Osteoblast (primary cell): ENCODE results near the gene KCTD1. TPM values are rescaled to one million over a fixed set of nuclear protein-coding genes. Genes with fewer than 3 reads are reported as not detected.

ENCODE experiments used
- DNase-seq: peaks from one replicate; pipeline ENCODE4 v3.0.0; 2011; ENCODE audit warnings: low spot score, mixed read lengths; ENCODE audit not compliant: insufficient read length; ENCODE audit errors: missing footprints
- H2AFZ ChIP-seq: 2 replicates; pipeline ENCODE4 v1.6.0; 2011; ENCODE audit warnings: mild to moderate bottlenecking, low read length
- H3K27ac ChIP-seq: 2 replicates; pipeline ENCODE4 v1.5.1; 2011; ENCODE audit warnings: mild to moderate bottlenecking, low read depth, low read length, moderate library complexity
- H3K27me3 ChIP-seq: 2 replicates; pipeline ENCODE4 v1.6.0; 2012; ENCODE audit warnings: mild to moderate bottlenecking, control low read depth, inconsistent platforms, low read length, moderate library complexity; ENCODE audit not compliant: insufficient read depth
- H3K36me3 ChIP-seq: 2 replicates; pipeline ENCODE4 v1.5.1; 2011; ENCODE audit warnings: mild to moderate bottlenecking, low read length, control low read depth, moderate library complexity; ENCODE audit not compliant: insufficient read depth
- H3K4me1 ChIP-seq: 2 replicates; pipeline ENCODE4 v1.5.1; 2011; ENCODE audit warnings: mild to moderate bottlenecking, low read length, control low read depth, moderate library complexity; ENCODE audit not compliant: insufficient read depth
- H3K4me2 ChIP-seq: 2 replicates; pipeline ENCODE4 v1.6.0; 2011; ENCODE audit warnings: mild to moderate bottlenecking, low read length; ENCODE audit not compliant: insufficient read depth
- H3K4me3 ChIP-seq: fragments of 200-600 bp; sonication (generic); 3 replicates; pipeline ENCODE4 v1.5.1; 2012; ENCODE audit warnings: mild to moderate bottlenecking, low read length, inconsistent platforms; ENCODE audit not compliant: insufficient read depth
- H3K79me2 ChIP-seq: 2 replicates; pipeline ENCODE4 v1.6.0; 2012; ENCODE audit warnings: mild to moderate bottlenecking, low read length, control low read depth, inconsistent platforms; ENCODE audit not compliant: insufficient read depth
- H3K9me3 ChIP-seq: 2 replicates; pipeline ENCODE4 v1.5.1; 2011; ENCODE audit warnings: low read depth, low read length, control low read depth
- H4K20me1 ChIP-seq: 2 replicates; pipeline ENCODE4 v1.6.0; 2012; ENCODE audit warnings: mild to moderate bottlenecking, low read length, control low read depth; ENCODE audit not compliant: insufficient read depth
- total RNA-seq: library from RNA; depleted of rRNA; stranded (reverse); fragments of >200 nt; gene quantifications from 2 replicates; pipeline ENCODE4 v1.2.3, GENCODE V29; 2012
- TF ChIP-seq, protein P1 (sequence below): IDR thresholded peaks from 2 replicates; pipeline ENCODE4 v1.5.1; 2011; ENCODE audit warnings: mild to moderate bottlenecking, low read depth, low read length, moderate library complexity; ENCODE audit errors: extremely low read depth

Gene KCTD1
- total RNA-seq, 1 donor: 14.8 TPM

DNA sequence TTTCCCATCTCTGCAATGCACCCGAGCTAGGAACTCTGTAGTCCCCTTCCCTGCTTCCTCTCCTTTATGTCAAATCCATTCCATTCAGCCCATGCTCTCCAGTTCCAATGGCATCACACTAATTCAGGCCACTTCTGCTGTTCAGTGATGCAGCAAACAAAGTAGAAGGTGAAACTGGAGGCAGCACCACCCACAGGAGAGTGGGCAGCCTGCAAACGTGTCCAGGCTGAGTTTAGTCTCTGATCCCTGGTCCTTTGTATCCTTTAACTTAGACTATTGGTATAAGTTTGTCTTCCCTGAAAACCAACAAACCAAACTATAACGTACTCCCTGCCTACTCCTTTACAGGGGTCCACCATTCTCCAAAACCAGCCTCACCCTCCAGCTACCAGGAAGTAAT is 14.7 kb upstream of the KCTD1 start:
- Histone ChIP-seq H3K9me3 (no peaks in the 10 kb centered on the region), H3K27me3 (peaks cover 4% of the 10 kb centered on the region), H3K27ac (no peak overlapping the region), H3K4me3 (no peak overlapping the region), H3K4me1 (no peaks in the 10 kb centered on the region), H3K79me2 (no peaks in the 10 kb centered on the region), H3K36me3 (no peaks in the 10 kb centered on the region), H4K20me1 (no peaks in the 10 kb centered on the region), H3K4me2 (no peak overlapping the region), H2AFZ (no peak overlapping the region)
- no peak for DNase-seq
- TF ChIP-seq, protein P1, sequence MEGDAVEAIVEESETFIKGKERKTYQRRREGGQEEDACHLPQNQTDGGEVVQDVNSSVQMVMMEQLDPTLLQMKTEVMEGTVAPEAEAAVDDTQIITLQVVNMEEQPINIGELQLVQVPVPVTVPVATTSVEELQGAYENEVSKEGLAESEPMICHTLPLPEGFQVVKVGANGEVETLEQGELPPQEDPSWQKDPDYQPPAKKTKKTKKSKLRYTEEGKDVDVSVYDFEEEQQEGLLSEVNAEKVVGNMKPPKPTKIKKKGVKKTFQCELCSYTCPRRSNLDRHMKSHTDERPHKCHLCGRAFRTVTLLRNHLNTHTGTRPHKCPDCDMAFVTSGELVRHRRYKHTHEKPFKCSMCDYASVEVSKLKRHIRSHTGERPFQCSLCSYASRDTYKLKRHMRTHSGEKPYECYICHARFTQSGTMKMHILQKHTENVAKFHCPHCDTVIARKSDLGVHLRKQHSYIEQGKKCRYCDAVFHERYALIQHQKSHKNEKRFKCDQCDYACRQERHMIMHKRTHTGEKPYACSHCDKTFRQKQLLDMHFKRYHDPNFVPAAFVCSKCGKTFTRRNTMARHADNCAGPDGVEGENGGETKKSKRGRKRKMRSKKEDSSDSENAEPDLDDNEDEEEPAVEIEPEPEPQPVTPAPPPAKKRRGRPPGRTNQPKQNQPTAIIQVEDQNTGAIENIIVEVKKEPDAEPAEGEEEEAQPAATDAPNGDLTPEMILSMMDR: no peak

DNA sequence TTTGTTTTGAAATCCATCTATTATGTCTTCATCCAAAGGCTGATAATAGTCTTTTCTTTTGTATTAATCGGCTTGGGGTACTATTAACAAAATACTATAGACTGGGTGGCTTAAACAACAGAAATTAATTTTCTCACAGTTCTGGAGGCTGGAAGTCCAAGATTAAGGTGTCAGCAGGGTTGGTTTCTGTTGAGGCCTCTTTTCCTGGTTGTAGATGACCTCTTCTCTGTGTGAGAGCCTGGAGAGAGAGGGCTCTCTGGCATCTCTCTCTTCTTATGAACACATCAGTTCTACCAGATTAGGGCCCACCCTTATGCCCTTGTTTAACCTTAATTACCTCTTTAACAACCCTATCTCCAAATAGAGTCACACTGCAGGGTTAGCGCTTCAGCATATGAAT is 14.2 kb upstream of the KCTD1 start:
- Histone ChIP-seq H3K4me3 (no peak overlapping the region), H3K9me3 (no peaks in the 10 kb centered on the region), H3K27ac (no peak overlapping the region), H4K20me1 (no peaks in the 10 kb centered on the region), H3K27me3 (peaks cover 4% of the 10 kb centered on the region), H2AFZ (no peak overlapping the region), H3K79me2 (no peaks in the 10 kb centered on the region), H3K36me3 (no peaks in the 10 kb centered on the region), H3K4me1 (no peaks in the 10 kb centered on the region), H3K4me2 (no peak overlapping the region)
- TF ChIP-seq, protein P1: no peak
- DNase-seq: no peak

DNA sequence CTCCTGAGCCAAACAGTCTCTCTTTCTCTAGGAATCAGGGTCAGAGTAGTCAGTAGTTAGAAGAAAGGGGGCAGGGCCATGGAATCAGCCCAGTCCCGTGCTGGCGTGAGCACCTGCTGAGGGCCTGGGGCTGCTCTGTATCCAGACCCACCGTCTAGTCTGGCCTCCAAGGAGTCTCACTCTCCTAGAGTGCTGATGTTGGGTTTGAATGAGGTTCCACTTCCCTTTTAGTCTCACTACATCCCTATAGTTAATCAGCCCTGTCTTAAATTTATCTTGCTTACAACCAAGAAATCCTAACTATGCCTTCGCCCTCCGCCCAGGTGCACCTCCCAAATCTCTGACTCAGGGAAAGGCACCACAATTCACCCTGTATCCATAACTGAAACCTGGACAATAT is 13.4 kb upstream of the KCTD1 start:
- Histone ChIP-seq H3K79me2 (no peaks in the 10 kb centered on the region), H3K4me1 (peaks cover 6% of the 10 kb centered on the region), H3K4me2 (no peak overlapping the region), H3K27me3 (peaks cover 4% of the 10 kb centered on the region), H2AFZ (no peak overlapping the region), H3K9me3 (no peaks in the 10 kb centered on the region), H4K20me1 (no peaks in the 10 kb centered on the region), H3K27ac (no peak overlapping the region), H3K4me3 (no peak overlapping the region), H3K36me3 (no peaks in the 10 kb centered on the region)
- DNase-seq: no peak
- TF ChIP-seq, protein P1: no peak

DNA sequence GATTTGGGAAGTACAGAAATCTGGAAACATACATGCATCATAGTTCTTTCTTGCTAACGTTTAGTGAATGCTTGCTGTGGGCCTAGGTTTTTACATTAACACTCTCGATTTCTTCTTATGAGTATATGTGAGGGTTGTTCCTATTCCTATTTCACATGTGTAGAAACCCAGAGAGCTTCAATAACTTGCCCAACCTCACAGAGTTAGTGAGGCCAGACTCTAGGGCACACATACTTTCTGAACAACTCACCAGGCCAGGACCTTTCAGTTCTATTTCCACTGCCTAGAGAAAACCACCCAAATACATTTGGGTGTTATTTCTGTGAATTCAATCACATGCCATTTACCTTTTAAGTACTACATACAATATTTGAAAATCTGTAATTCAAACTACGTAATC is 8.2 kb upstream of the KCTD1 start:
- H3K27ac ChIP-seq: peak overlapping the region; percentile 43
- H3K4me1 ChIP-seq: peaks cover 14% of the 10 kb centered on the region
- peaks cover 29% of the 10 kb centered on the region for H3K27me3 ChIP-seq
- peak; percentile 23 for DNase-seq
- no peaks in the 10 kb centered on the region for H3K9me3 ChIP-seq
- no peak overlapping the region for H3K4me3 ChIP-seq
- no peaks in the 10 kb centered on the region for H3K36me3 ChIP-seq
- TF ChIP-seq, protein P1: no peak
- no peaks in the 10 kb centered on the region for H3K79me2 ChIP-seq
- no peak overlapping the region for H2AFZ ChIP-seq
- peak overlapping the region; percentile 15 for H3K4me2 ChIP-seq
- no peaks in the 10 kb centered on the region for H4K20me1 ChIP-seq
